ENCODE results near the gene COG3. TPM values are rescaled to one million over a fixed set of nuclear protein-coding genes. Genes with fewer than 3 reads are reported as not detected.
A peak's percentile ranks its signal among the peaks of the same experiment; 100 is the strongest.

Gene COG3
- total and polyA plus RNA-seq, 2 of the 13 experiments (the other 11 are each of a cell fraction or from before 2014, with no cell fraction given), result 37.8 to 47.5 TPM

DNA sequence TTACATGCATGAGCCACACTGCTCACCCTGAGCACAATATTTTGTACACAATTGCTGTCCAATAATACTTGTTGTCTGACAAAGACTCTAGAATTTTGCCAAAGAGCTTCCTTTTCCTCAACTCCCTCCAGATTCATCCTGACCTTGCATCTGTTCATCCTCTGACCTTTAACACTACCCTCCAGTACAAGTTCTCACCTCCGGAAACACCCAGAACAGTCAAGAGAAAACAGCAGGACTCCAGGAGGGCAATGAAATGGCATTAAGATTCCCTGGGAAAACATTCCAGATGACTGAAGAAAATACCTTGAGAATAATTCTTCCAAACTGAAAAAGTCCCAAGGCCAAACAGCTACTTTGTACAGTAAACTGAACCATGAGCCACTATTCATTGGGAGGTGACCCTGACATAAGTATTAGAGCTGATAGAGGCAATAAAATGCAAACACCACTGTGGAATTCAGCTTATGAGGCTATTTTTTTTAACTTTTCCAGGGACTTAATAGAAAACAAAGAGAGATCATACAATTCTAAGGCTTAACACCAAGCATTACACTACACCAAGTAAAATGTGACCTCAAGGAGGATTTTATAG is 15.7 kb upstream of the COG3 start (continued):
- TF ChIP-seq, protein P1, sequence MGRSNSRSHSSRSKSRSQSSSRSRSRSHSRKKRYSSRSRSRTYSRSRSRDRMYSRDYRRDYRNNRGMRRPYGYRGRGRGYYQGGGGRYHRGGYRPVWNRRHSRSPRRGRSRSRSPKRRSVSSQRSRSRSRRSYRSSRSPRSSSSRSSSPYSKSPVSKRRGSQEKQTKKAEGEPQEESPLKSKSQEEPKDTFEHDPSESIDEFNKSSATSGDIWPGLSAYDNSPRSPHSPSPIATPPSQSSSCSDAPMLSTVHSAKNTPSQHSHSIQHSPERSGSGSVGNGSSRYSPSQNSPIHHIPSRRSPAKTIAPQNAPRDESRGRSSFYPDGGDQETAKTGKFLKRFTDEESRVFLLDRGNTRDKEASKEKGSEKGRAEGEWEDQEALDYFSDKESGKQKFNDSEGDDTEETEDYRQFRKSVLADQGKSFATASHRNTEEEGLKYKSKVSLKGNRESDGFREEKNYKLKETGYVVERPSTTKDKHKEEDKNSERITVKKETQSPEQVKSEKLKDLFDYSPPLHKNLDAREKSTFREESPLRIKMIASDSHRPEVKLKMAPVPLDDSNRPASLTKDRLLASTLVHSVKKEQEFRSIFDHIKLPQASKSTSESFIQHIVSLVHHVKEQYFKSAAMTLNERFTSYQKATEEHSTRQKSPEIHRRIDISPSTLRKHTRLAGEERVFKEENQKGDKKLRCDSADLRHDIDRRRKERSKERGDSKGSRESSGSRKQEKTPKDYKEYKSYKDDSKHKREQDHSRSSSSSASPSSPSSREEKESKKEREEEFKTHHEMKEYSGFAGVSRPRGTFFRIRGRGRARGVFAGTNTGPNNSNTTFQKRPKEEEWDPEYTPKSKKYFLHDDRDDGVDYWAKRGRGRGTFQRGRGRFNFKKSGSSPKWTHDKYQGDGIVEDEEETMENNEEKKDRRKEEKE (IDR thresholded peaks at IDR 0.05), result no peak
- TF ChIP-seq TEAD3 (CRISPR knock-in tag; optimal IDR thresholded peaks at IDR 0.05; ENCODE audit: borderline replicate concordance) (peak; percentile 15), MAFF (IDR thresholded peaks at IDR 0.05; ENCODE audit: low read depth, low read length) (peak; percentile 27; the same call in 1 of the 2 replicates), YEATS2 (CRISPR knock-in tag; IDR thresholded peaks at IDR 0.05; ENCODE audit: borderline replicate concordance) (no peak), PRPF4 (IDR thresholded peaks at IDR 0.05; ENCODE audit: low read depth, low read length, poor library complexity, severe bottlenecking) (no peak), NFKBIZ (CRISPR knock-in tag; IDR thresholded peaks at IDR 0.05) (no peak), FLYWCH1 (CRISPR knock-in tag; IDR thresholded peaks at IDR 0.05) (no peak), HNF4A (CRISPR knock-in tag; IDR thresholded peaks at IDR 0.05) (peak; percentile 29), GATAD2A (CRISPR knock-in tag; IDR thresholded peaks at IDR 0.05) (peak; percentile 53; the same call in 1 of the 2 replicates), ZSCAN12 (CRISPR knock-in tag; IDR thresholded peaks at IDR 0.05) (no peak)
- TF ChIP-seq, protein P2, sequence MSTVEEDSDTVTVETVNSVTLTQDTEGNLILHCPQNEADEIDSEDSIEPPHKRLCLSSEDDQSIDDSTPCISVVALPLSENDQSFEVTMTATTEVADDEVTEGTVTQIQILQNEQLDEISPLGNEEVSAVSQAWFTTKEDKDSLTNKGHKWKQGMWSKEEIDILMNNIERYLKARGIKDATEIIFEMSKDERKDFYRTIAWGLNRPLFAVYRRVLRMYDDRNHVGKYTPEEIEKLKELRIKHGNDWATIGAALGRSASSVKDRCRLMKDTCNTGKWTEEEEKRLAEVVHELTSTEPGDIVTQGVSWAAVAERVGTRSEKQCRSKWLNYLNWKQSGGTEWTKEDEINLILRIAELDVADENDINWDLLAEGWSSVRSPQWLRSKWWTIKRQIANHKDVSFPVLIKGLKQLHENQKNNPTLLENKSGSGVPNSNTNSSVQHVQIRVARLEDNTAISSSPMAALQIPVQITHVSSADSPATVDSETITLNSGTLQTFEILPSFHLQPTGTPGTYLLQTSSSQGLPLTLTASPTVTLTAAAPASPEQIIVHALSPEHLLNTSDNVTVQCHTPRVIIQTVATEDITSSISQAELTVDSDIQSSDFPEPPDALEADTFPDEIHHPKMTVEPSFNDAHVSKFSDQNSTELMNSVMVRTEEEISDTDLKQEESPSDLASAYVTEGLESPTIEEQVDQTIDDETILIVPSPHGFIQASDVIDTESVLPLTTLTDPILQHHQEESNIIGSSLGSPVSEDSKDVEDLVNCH (CRISPR knock-in tag; IDR thresholded peaks at IDR 0.05), result no peak
- TF ChIP-seq, protein P3, sequence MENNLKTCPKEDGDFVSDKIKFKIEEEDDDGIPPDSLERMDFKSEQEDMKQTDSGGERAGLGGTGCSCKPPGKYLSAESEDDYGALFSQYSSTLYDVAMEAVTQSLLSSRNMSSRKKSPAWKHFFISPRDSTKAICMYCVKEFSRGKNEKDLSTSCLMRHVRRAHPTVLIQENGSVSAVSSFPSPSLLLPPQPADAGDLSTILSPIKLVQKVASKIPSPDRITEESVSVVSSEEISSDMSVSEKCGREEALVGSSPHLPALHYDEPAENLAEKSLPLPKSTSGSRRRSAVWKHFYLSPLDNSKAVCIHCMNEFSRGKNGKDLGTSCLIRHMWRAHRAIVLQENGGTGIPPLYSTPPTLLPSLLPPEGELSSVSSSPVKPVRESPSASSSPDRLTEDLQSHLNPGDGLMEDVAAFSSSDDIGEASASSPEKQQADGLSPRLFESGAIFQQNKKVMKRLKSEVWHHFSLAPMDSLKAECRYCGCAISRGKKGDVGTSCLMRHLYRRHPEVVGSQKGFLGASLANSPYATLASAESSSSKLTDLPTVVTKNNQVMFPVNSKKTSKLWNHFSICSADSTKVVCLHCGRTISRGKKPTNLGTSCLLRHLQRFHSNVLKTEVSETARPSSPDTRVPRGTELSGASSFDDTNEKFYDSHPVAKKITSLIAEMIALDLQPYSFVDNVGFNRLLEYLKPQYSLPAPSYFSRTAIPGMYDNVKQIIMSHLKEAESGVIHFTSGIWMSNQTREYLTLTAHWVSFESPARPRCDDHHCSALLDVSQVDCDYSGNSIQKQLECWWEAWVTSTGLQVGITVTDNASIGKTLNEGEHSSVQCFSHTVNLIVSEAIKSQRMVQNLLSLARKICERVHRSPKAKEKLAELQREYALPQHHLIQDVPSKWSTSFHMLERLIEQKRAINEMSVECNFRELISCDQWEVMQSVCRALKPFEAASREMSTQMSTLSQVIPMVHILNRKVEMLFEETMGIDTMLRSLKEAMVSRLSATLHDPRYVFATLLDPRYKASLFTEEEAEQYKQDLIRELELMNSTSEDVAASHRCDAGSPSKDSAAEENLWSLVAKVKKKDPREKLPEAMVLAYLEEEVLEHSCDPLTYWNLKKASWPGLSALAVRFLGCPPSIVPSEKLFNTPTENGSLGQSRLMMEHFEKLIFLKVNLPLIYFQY (CRISPR knock-in tag; IDR thresholded peaks at IDR 0.05; ENCODE audit: borderline replicate concordance), result no peak
- TF ChIP-seq, protein P4, sequence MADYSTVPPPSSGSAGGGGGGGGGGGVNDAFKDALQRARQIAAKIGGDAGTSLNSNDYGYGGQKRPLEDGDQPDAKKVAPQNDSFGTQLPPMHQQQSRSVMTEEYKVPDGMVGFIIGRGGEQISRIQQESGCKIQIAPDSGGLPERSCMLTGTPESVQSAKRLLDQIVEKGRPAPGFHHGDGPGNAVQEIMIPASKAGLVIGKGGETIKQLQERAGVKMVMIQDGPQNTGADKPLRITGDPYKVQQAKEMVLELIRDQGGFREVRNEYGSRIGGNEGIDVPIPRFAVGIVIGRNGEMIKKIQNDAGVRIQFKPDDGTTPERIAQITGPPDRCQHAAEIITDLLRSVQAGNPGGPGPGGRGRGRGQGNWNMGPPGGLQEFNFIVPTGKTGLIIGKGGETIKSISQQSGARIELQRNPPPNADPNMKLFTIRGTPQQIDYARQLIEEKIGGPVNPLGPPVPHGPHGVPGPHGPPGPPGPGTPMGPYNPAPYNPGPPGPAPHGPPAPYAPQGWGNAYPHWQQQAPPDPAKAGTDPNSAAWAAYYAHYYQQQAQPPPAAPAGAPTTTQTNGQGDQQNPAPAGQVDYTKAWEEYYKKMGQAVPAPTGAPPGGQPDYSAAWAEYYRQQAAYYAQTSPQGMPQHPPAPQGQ (CRISPR knock-in tag; IDR thresholded peaks at IDR 0.05; ENCODE audit: borderline replicate concordance), result no peak
- TF ChIP-seq, protein P5, sequence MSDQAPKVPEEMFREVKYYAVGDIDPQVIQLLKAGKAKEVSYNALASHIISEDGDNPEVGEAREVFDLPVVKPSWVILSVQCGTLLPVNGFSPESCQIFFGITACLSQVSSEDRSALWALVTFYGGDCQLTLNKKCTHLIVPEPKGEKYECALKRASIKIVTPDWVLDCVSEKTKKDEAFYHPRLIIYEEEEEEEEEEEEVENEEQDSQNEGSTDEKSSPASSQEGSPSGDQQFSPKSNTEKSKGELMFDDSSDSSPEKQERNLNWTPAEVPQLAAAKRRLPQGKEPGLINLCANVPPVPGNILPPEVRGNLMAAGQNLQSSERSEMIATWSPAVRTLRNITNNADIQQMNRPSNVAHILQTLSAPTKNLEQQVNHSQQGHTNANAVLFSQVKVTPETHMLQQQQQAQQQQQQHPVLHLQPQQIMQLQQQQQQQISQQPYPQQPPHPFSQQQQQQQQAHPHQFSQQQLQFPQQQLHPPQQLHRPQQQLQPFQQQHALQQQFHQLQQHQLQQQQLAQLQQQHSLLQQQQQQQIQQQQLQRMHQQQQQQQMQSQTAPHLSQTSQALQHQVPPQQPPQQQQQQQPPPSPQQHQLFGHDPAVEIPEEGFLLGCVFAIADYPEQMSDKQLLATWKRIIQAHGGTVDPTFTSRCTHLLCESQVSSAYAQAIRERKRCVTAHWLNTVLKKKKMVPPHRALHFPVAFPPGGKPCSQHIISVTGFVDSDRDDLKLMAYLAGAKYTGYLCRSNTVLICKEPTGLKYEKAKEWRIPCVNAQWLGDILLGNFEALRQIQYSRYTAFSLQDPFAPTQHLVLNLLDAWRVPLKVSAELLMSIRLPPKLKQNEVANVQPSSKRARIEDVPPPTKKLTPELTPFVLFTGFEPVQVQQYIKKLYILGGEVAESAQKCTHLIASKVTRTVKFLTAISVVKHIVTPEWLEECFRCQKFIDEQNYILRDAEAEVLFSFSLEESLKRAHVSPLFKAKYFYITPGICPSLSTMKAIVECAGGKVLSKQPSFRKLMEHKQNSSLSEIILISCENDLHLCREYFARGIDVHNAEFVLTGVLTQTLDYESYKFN (CRISPR knock-in tag; conservative IDR thresholded peaks at IDR 0.05), result peak; percentile 36; the same call in 1 of the 2 replicates
